ENCODE results near the gene MRPS27.
"Not testable (repeated sequence)": the region's sequence is repeated elsewhere in the genome, so short reads cannot be mapped to it uniquely, and the experiment has no call there.

MRPS27 gene

GRCh38 chr5:72301557-72301956, 18.5 kb downstream of the MRPS27 start:
- peaks cover 0 to 18% (median 4%) of the 10 kb centered on the region in 4 experiments for H3K4me1 ChIP-seq (ENCODE audit: control extremely low read depth in 1 of 4, control insufficient read depth in 4 of 4, insufficient read depth in 4 of 4, low read length in 3 of 4)
- POLR2A ChIA-PET: no interaction called here
- no peaks in the 10 kb centered on the region for H3K27me3 ChIP-seq (replicated peaks in 2 of 5; ENCODE audit: control insufficient read depth in 4 of 5, insufficient read depth in 5 of 5, low read length in 4 of 5)
- no peaks in the 10 kb centered on the region for H3K9me3 ChIP-seq (ENCODE audit: control extremely low read depth in 1 of 5, control insufficient read depth in 4 of 5, insufficient read depth in 2 of 5, low read depth in 1 of 5, low read length in 4 of 5)
- DNase-seq: no peak
- CTCF ChIA-PET: interaction anchor here (1.3 to 1.5 kb wide), 2 partner anchors 10 to 16 kb away, joined by 3 read pairs; no protein-coding TSS in a partner anchor
- peaks cover 2 to 32% (median 10%) of the 10 kb centered on the region in 4 experiments for H3K36me3 ChIP-seq (ENCODE audit: control insufficient read depth in 4 of 4, insufficient read depth in 4 of 4, low read length in 3 of 4)
- no peak overlapping the region for H3K27ac ChIP-seq (ENCODE audit: insufficient read depth in 1 of 2, low read depth in 1 of 2, low read length in 2 of 2, poor library complexity in 1 of 2, severe bottlenecking in 2 of 2)
- 89% methylated on average over 5 of the region's 6 CpGs for WGBS (ENCODE audit: insufficient coverage)
- H3K4me3 ChIP-seq (ENCODE audit: control insufficient read depth in 1 of 7, extremely low read depth in 1 of 7, insufficient read depth in 4 of 7, low read depth in 2 of 7, low read length in 6 of 7): no peak overlapping the region

- Histone ChIP-seq H3K9me3 (ENCODE audit: control extremely low read depth in 1 of 5, control insufficient read depth in 4 of 5, insufficient read depth in 2 of 5, low read depth in 1 of 5, low read length in 4 of 5) (no peaks in the 10 kb centered on the region), H3K36me3 (ENCODE audit: control insufficient read depth in 4 of 4, insufficient read depth in 4 of 4, low read length in 3 of 4) (peaks cover 2 to 40% (median 12%) of the 10 kb centered on the region in 4 experiments), H3K4me3 (ENCODE audit: control insufficient read depth in 1 of 7, extremely low read depth in 1 of 7, insufficient read depth in 4 of 7, low read depth in 2 of 7, low read length in 6 of 7) (no peak overlapping the region), H3K4me1 (ENCODE audit: control extremely low read depth in 1 of 4, control insufficient read depth in 4 of 4, insufficient read depth in 4 of 4, low read length in 3 of 4) (peaks cover 0 to 11% (median 3%) of the 10 kb centered on the region in 4 experiments), H3K27me3 (replicated peaks in 2 of 5; ENCODE audit: control insufficient read depth in 4 of 5, insufficient read depth in 5 of 5, low read length in 4 of 5) (no peaks in the 10 kb centered on the region), H3K27ac (ENCODE audit: insufficient read depth in 1 of 2, low read depth in 1 of 2, low read length in 2 of 2, poor library complexity in 1 of 2, severe bottlenecking in 2 of 2) (no peak overlapping the region)
- POLR2A ChIA-PET: no interaction called here
- DNase-seq: no peak
- no CpG with 5 or more reads among the region's 1 CpG for WGBS (ENCODE audit: insufficient coverage)
- CTCF ChIA-PET: interaction anchor here (1.5 kb wide), 1 partner anchor 9 kb away, joined by 3 read pairs; no protein-coding TSS in a partner anchor
Observed at GRCh38 chr5:72300590-72301339, 19.3 kb downstream of the MRPS27 start.

- H3K4me3 ChIP-seq (ENCODE audit: control insufficient read depth in 1 of 7, extremely low read depth in 1 of 7, insufficient read depth in 4 of 7, low read depth in 2 of 7, low read length in 6 of 7): no peak overlapping the region
- peaks cover 0 to 4% (median 2%) of the 10 kb centered on the region in 4 experiments for H3K4me1 ChIP-seq (ENCODE audit: control extremely low read depth in 1 of 4, control insufficient read depth in 4 of 4, insufficient read depth in 4 of 4, low read length in 3 of 4)
- no peaks in the 10 kb centered on the region for H3K9me3 ChIP-seq (ENCODE audit: control extremely low read depth in 1 of 5, control insufficient read depth in 4 of 5, insufficient read depth in 2 of 5, low read depth in 1 of 5, low read length in 4 of 5)
- no peak overlapping the region for H3K27ac ChIP-seq (ENCODE audit: insufficient read depth in 1 of 2, low read depth in 1 of 2, low read length in 2 of 2, poor library complexity in 1 of 2, severe bottlenecking in 2 of 2)
- H3K27me3 ChIP-seq (replicated peaks in 2 of 5; ENCODE audit: control insufficient read depth in 4 of 5, insufficient read depth in 5 of 5, low read length in 4 of 5): no peaks in the 10 kb centered on the region
- CTCF ChIA-PET: interaction anchor here (0.8 to 0.9 kb wide), 2 partner anchors 10 to 27 kb away, joined by 3 to 4 read pairs; no protein-coding TSS in a partner anchor
- POLR2A ChIA-PET: no interaction called here
- no peak for DNase-seq
- no CpG with 5 or more reads among the region's 5 CpGs for WGBS (ENCODE audit: insufficient coverage)
- H3K36me3 ChIP-seq (ENCODE audit: control insufficient read depth in 4 of 4, insufficient read depth in 4 of 4, low read length in 3 of 4): peaks cover 2 to 52% (median 15%) of the 10 kb centered on the region in 4 experiments
Observed at GRCh38 chr5:72298711-72299110, 21.3 kb downstream of the MRPS27 start.

- CTCF ChIA-PET; H3K9me3 ChIP-seq (ENCODE audit: control extremely low read depth in 1 of 5, control insufficient read depth in 4 of 5, insufficient read depth in 2 of 5, low read depth in 1 of 5, low read length in 4 of 5); H3K27me3 ChIP-seq (replicated peaks in 2 of 5; ENCODE audit: control insufficient read depth in 4 of 5, insufficient read depth in 5 of 5, low read length in 4 of 5); H3K27ac ChIP-seq (ENCODE audit: insufficient read depth in 1 of 2, low read depth in 1 of 2, low read length in 2 of 2, poor library complexity in 1 of 2, severe bottlenecking in 2 of 2); H3K4me1 ChIP-seq (ENCODE audit: control extremely low read depth in 1 of 4, control insufficient read depth in 4 of 4, insufficient read depth in 4 of 4, low read length in 3 of 4); H3K4me3 ChIP-seq (ENCODE audit: control insufficient read depth in 1 of 7, extremely low read depth in 1 of 7, insufficient read depth in 4 of 7, low read depth in 2 of 7, low read length in 6 of 7); POLR2A ChIA-PET: not testable (repeated sequence)
- DNase-seq: peak; percentile 16 to 75 (median 63)
- WGBS (ENCODE audit: insufficient coverage): 100% methylated on average over 1 of the region's 3 CpGs
- peaks cover 2 to 55% (median 15%) of the 10 kb centered on the region in 4 experiments for H3K36me3 ChIP-seq (ENCODE audit: control insufficient read depth in 4 of 4, insufficient read depth in 4 of 4, low read length in 3 of 4)
Observed at GRCh38 chr5:72298136-72298535, 21.9 kb downstream of the MRPS27 start.

GRCh38 chr5:72296256-72296655, 23.8 kb downstream of the MRPS27 start:
- Histone ChIP-seq H3K27me3 (replicated peaks in 2 of 5; ENCODE audit: control insufficient read depth in 4 of 5, insufficient read depth in 5 of 5, low read length in 4 of 5) (no peaks in the 10 kb centered on the region), H3K9me3 (ENCODE audit: control extremely low read depth in 1 of 5, control insufficient read depth in 4 of 5, insufficient read depth in 2 of 5, low read depth in 1 of 5, low read length in 4 of 5) (no peaks in the 10 kb centered on the region), H3K4me3 (ENCODE audit: control insufficient read depth in 1 of 7, extremely low read depth in 1 of 7, insufficient read depth in 4 of 7, low read depth in 2 of 7, low read length in 6 of 7) (no peak overlapping the region), H3K36me3 (ENCODE audit: control insufficient read depth in 4 of 4, insufficient read depth in 4 of 4, low read length in 3 of 4) (peaks cover 2 to 48% (median 10%) of the 10 kb centered on the region in 4 experiments), H3K4me1 (ENCODE audit: control extremely low read depth in 1 of 4, control insufficient read depth in 4 of 4, insufficient read depth in 4 of 4, low read length in 3 of 4) (peaks cover 0 to 8% (median 2%) of the 10 kb centered on the region in 4 experiments), H3K27ac (ENCODE audit: insufficient read depth in 1 of 2, low read depth in 1 of 2, low read length in 2 of 2, poor library complexity in 1 of 2, severe bottlenecking in 2 of 2) (no peak overlapping the region)
- WGBS (ENCODE audit: insufficient coverage): no CpG with 5 or more reads among the region's 2 CpGs
- ChIA-PET CTCF (no interaction called here), POLR2A (no interaction called here)
- no peak for DNase-seq

- no peak for DNase-seq
- no peak overlapping the region for H3K4me3 ChIP-seq (ENCODE audit: control insufficient read depth in 1 of 7, extremely low read depth in 1 of 7, insufficient read depth in 4 of 7, low read depth in 2 of 7, low read length in 6 of 7)
- ChIA-PET POLR2A (no interaction called here), CTCF (no interaction called here)
- no CpG with 5 or more reads among the region's 4 CpGs for WGBS (ENCODE audit: insufficient coverage)
- H3K27ac ChIP-seq (ENCODE audit: insufficient read depth in 1 of 2, low read depth in 1 of 2, low read length in 2 of 2, poor library complexity in 1 of 2, severe bottlenecking in 2 of 2): no peak overlapping the region
- peaks cover 3 to 48% (median 11%) of the 10 kb centered on the region in 4 experiments for H3K36me3 ChIP-seq (ENCODE audit: control insufficient read depth in 4 of 4, insufficient read depth in 4 of 4, low read length in 3 of 4)
- H3K9me3 ChIP-seq (ENCODE audit: control extremely low read depth in 1 of 5, control insufficient read depth in 4 of 5, insufficient read depth in 2 of 5, low read depth in 1 of 5, low read length in 4 of 5): no peaks in the 10 kb centered on the region
- no peaks in the 10 kb centered on the region for H3K27me3 ChIP-seq (replicated peaks in 2 of 5; ENCODE audit: control insufficient read depth in 4 of 5, insufficient read depth in 5 of 5, low read length in 4 of 5)
- peaks cover 0 to 8% (median 3%) of the 10 kb centered on the region in 4 experiments for H3K4me1 ChIP-seq (ENCODE audit: control extremely low read depth in 1 of 4, control insufficient read depth in 4 of 4, insufficient read depth in 4 of 4, low read length in 3 of 4)
Observed at GRCh38 chr5:72295539-72295938, 24.5 kb downstream of the MRPS27 start.

- H3K4me1 ChIP-seq (ENCODE audit: control extremely low read depth in 1 of 4, control insufficient read depth in 4 of 4, insufficient read depth in 4 of 4, low read length in 3 of 4): peaks cover 0 to 8% (median 3%) of the 10 kb centered on the region in 4 experiments
- H3K27ac ChIP-seq (ENCODE audit: insufficient read depth in 1 of 2, low read depth in 1 of 2, low read length in 2 of 2, poor library complexity in 1 of 2, severe bottlenecking in 2 of 2): no peak overlapping the region
- CTCF ChIA-PET: no interaction called here
- WGBS (ENCODE audit: insufficient coverage): 100% methylated on average over 1 of the region's 2 CpGs
- H3K9me3 ChIP-seq (ENCODE audit: control extremely low read depth in 1 of 5, control insufficient read depth in 4 of 5, insufficient read depth in 2 of 5, low read depth in 1 of 5, low read length in 4 of 5): no peaks in the 10 kb centered on the region
- H3K36me3 ChIP-seq (ENCODE audit: control insufficient read depth in 4 of 4, insufficient read depth in 4 of 4, low read length in 3 of 4): peaks cover 4 to 45% (median 9%) of the 10 kb centered on the region in 4 experiments
- no peaks in the 10 kb centered on the region for H3K27me3 ChIP-seq (replicated peaks in 2 of 5; ENCODE audit: control insufficient read depth in 4 of 5, insufficient read depth in 5 of 5, low read length in 4 of 5)
- DNase-seq: no peak
- POLR2A ChIA-PET: no interaction called here
- no peak overlapping the region for H3K4me3 ChIP-seq (ENCODE audit: control insufficient read depth in 1 of 7, extremely low read depth in 1 of 7, insufficient read depth in 4 of 7, low read depth in 2 of 7, low read length in 6 of 7)
Observed at GRCh38 chr5:72294473-72294872, 25.6 kb downstream of the MRPS27 start.

All from common myeloid progenitor, CD34-positive (primary cell).